ENCODE data around the gene CASK. TPM values are rescaled to one million over a fixed set of nuclear protein-coding genes. Genes with fewer than 3 reads are reported as not detected.

The CASK gene, protein sequence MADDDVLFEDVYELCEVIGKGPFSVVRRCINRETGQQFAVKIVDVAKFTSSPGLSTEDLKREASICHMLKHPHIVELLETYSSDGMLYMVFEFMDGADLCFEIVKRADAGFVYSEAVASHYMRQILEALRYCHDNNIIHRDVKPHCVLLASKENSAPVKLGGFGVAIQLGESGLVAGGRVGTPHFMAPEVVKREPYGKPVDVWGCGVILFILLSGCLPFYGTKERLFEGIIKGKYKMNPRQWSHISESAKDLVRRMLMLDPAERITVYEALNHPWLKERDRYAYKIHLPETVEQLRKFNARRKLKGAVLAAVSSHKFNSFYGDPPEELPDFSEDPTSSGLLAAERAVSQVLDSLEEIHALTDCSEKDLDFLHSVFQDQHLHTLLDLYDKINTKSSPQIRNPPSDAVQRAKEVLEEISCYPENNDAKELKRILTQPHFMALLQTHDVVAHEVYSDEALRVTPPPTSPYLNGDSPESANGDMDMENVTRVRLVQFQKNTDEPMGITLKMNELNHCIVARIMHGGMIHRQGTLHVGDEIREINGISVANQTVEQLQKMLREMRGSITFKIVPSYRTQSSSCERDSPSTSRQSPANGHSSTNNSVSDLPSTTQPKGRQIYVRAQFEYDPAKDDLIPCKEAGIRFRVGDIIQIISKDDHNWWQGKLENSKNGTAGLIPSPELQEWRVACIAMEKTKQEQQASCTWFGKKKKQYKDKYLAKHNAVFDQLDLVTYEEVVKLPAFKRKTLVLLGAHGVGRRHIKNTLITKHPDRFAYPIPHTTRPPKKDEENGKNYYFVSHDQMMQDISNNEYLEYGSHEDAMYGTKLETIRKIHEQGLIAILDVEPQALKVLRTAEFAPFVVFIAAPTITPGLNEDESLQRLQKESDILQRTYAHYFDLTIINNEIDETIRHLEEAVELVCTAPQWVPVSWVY
- 87.2 TPM for total RNA-seq

- DNase-seq = peak; percentile 82
Measured at GRCh38 chrX:41923211-41923977, at the start of gene CASK. Gene CASK (minus strand): TSS chrX:41923554. CDS start chrX:41922988, 566 bp downstream.

GRCh38 chrX:41971346-41971745 lies 48.0 kb upstream of the CASK start:
- DNase-seq = no peak

DNA sequence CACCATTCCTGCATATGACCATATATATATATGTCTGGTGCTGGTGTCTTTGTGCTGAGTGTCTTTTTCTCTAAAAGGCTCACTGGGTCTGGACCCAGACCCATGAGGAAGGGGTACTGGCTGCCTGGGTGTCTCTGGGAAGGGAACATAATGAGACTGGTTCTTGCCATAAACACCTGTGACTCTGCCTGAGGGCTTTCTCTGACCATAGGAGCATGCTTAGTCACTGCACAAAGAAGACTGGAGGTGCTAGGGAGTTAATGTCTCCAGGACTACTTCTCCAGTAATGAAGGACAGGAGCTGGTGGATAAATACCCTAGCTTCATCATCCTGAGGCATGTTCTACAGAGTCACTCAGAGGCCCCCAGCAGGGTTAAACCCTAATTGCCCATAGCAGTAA lies 47.1 kb upstream of the CASK start:
- DNase-seq = no peak

DNA sequence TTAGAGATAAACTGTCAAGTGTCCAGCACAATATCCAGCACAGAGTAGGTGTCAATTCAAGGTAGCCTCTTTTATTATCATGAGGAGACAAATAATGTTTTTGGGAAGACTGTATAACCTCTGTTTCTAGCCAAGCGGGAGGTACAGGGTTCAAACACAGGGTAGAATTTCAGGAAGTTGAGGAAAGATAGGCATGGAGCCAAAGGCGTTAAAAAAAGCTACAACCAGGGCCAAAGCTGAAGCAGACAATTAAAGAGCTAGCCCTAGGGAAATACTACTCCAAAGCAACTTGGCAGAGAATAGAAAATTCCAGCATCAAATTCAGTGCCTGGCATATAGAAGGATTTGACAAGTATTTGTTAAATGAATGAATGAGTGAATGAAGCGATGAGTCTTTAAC lies 40.0 kb upstream of the CASK start:
- DNase-seq = no peak

GRCh38 chrX:41960142-41960541 lies 36.8 kb upstream of the CASK start:
- no peak for DNase-seq

DNA sequence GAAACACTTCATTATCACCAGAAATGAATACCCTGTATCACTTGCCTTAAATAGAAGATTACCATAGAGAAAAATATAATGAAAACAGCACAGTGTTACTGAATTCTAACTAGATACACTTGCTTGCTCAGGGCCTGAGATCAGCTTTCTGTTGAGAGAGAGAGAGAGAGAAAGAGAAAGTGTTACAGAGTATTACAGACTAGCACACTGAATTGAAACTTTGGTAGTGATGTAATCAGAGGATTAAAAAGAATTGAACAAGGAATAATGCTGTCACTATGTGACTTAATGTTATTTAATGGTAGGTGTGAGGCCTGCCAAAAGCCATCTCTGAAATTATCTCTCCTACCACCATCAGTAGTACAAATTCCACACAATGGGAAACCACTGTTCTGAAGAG lies 35.5 kb upstream of the CASK start:
- no peak for DNase-seq

DNA sequence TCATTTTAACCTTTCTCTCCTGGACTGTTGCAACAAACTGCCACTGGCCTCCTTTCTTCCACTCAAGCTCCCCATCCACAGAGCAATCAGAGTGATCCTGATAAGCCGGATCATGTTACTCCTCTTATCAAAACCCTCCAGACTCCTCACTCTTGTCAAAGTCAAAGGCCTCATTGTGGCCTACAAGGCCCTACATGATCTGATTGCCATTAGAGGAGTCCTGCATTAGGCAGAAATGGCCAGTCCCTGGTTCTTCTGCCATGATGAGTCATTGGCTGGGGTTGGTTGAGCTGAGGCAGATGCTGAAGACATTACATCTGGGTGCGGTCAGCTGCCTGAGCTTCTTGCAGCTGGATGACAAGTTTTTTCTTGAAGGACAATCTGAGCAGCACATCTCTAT lies 32.7 kb upstream of the CASK start:
- no peak for DNase-seq

GRCh38 chrX:41952102-41952501 lies 28.7 kb upstream of the CASK start:
- no peak for DNase-seq

DNA sequence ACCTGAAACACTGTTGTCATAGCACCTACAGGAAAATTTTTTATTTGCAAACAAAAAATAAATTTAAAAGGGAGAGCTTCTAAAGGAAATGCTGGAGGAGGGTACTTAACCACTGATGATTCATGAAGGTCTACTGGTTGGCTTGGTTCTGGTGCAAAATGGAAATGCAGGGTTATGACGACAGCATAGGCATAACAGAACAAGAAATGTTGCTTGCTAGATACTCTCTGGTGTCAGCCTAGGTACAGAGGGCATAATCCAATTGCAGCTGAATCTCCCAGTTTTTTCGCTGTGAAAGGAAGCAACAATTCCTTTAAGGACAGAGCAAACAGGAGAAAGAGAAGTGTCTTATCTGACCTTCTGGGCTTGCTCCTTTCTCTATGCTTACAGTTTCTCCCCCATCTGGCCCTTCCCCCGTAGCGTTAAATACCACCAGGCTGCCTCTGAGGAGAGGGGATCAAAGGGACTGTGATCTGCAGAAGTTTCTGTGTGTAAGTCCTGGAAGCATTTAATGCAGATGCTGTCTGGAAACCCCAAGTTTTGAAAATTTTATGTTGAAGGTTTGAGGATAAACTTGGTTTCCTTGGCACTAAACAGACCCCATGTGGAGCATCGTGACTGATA lies 23.7 kb upstream of the CASK start:
- no peak for DNase-seq

- no peak for DNase-seq
Measured at GRCh38 chrX:41946235-41946634, 22.9 kb upstream of the CASK start.

GRCh38 chrX:41935832-41936231 lies 12.5 kb upstream of the CASK start:
- no peak for DNase-seq

DNA sequence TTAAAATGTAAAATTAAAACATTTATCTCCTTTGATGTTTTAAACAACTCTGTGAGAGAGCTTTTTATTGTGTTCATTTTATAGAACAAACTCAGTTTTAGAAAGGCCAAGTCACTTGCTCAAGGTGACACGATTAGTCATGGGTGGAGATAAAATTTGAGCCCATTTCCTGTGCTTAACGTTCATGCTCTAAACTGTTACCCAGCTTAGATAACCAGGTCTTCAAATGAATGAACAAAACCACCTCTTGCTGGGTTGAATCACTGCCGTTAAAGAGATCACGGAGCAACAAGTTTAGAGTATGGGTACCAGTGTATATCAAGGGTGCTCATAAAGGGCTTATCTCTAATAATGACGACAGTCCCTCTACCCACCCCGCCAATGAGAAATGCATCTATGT lies 10.2 kb upstream of the CASK start:
- DNase-seq = no peak

GRCh38 chrX:41932885-41933284 lies 9.5 kb upstream of the CASK start:
- no peak for DNase-seq

GRCh38 chrX:41931591-41931990 lies 8.2 kb upstream of the CASK start:
- no peak for DNase-seq

DNA sequence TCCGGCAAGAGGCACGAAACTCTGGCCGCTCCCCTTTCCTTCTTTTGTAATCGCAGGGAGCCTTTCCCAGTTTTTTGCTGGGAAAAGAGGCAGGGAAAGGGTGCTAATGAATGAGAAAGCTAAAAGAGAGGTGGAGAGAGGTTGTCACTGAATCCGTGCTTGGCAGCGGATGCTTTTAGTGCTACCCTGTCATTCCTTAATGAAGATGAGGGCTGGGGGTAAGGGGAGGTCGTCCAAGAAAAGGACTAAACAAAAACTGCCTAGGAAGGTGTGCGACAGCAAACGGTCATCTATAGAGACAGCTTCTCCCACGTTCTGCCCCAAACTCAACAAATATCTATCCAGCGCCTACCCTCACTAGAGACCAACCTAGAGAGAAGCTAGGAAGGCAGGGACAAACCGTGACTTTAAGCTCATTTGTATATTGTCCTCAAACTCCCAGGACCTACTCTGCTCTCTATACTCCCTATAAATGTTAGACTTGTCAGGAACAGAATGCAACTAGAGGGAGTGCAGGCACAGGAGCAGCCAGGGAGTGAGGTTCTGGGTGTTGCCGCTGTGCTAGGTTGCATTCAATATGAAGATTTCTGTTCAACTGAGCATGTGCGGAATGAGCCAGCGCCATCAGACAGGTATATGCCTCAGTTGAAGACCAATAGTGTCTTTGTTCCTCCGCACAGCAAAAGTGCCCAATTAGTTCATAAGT lies 777 bp upstream of the CASK start:
- peak; percentile 2 for DNase-seq

DNA sequence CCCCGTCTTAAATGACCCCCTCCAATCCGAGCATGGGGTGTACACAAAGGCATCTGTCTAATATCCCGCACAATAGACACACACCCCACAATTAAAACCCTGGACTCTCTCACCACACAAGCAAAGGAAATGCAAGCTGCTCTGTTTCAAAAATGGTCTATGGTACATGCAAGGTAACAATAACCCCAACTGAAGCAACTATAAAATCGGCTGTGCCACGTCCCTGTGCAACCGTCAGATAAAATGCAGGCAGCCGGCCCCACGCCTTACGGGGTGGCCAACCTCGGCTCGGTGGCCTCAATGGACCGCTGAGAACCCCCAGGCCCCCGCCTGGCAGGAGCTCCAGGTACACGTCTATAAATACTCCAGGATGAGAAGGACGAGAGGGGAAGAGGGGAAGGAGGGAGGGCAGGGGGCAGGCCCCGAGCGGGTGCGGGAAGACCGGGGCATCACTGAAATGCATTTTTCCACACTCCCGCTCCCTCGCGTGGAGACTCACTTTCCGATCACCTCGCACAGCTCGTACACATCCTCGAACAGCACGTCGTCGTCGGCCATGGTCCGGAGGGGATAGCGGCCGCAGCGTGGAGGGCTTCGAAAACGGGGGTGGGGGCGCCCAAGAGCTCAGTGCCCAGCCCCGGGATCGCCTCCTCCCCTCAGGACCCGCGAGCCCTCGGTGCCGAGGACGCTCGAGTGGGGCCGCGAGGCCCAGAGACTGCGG lies 763 bp downstream of the CASK start:
- DNase-seq = no peak

GRCh38 chrX:41921492-41922430 lies 1.6 kb downstream of the CASK start:
- DNase-seq = no peak

DNA sequence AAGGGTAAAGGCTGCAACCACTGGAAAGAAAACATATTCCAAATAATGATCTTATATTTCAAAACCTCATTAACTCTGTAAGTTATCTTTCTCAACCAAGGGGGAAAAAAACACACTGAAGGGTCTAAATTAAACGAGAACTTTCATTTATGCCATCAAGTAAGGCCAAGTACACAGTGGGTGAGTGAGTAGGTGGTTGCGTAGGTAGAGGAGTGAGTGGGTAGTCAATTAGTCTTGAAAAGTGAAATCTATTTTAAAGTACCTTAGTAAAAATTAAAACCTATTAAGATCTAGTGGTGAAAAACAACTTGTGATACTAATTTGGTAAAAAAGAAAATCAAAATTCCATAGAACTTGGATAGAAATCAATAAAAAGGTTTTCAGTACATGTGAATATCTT lies 3.5 kb downstream of the CASK start:
- DNase-seq = no peak

- no peak for DNase-seq
Measured at GRCh38 chrX:41917517-41917916, 5.8 kb downstream of the CASK start.

GRCh38 chrX:41913476-41913875 lies 9.9 kb downstream of the CASK start:
- DNase-seq = no peak
